HG03432 (cell line): Measurements from ENCODE around the gene IQCE.

Experiments
- ATAC-seq: cut with Tn5 transposase; IDR thresholded peaks from one replicate; pipeline ENCODE4 v1.9.1; 2021; ENCODE audit warnings: mild to moderate bottlenecking, moderate library complexity; ENCODE audit not compliant: unreplicated experiment

The IQCE gene

DNA sequence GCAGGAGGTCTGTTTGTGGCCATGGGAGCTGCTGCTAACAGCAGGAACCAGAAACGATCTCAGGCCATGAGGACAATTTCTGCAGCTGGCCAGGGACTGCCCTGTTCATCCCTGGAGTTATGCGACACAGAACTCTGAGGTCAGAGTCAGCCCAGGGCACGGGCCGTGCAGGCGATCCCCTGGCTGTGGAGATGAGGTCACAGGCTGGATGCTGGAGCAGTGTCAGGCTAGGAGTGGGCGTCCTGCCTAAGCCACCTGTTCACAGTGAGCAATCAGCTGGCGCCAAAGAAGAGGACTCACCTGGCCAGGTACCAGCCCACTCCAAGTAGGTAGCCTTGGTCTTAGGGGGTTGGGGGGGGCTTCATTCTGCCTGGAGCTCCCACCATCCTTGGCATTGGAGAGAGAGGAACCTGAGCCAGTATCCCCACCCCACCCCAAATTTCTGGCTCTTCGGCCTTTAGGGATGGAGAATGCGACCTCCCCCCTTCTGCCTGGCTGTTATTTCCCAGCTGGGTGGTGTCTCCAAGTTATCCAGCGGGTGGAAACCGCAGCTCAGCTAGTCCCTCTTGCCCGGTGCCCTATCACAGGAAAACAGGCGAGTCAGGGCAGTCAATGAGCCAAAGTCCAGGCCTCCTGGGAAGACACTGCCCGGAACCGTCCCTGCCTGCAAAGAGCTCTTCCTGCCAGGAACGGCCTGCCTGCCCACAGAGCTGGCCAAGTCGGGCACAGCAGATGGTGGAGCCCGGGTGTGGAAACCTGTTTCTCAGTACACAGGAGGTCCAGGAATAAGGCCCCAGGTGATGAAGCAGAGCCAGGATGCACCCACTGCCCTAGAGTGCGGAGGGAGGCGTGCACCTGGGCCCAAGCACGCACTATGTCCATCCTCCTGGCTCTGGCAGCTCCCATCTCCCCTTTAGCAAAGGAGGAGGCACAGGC is 71.2 kb downstream of the IQCE start:
- ATAC-seq, result no peak

DNA sequence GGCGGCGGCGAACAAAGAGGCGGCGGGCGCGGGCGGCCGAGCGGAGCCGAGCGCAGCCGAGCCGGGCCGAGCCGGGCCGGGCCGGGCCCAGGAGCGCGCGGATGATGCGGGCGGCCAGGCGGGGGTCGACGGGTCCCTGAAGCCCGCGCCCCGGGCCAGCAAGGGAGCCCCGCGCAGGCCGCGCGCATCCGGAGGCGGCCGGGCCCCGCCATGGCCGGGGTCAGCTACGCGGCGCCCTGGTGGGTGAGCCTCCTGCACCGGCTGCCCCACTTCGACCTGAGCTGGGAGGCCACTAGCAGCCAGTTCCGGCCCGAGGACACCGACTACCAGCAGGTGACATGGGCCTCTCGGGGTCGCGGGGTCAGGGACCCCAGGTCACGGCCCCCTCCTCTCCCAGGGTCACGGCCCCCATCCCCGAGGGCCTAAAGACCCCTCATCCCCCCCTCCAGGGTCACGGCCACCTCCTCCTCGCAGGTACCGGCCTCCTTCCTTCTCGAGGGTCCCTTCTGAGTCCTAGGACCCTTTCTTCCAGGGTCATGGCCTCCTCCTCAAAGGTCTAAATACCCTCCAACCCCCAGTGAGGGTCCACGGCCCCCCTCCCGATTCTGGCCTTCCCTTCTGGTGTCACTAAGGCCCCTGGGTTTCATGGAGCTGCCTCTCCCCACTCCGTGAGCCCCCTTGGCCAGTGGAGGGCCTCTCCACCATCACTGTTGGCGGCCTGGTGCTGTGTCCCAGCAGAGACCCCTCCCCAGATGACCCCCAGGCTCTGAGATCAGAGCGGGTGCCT is 73.4 kb downstream of the IQCE start, which contains the start of gene TTYH3:
Gene TTYH3 (plus strand): TSS at position 41 of the 787 bp plus-strand sequence. CDS start 170 bp downstream, at position 211.
- peak; percentile 45 for ATAC-seq

DNA sequence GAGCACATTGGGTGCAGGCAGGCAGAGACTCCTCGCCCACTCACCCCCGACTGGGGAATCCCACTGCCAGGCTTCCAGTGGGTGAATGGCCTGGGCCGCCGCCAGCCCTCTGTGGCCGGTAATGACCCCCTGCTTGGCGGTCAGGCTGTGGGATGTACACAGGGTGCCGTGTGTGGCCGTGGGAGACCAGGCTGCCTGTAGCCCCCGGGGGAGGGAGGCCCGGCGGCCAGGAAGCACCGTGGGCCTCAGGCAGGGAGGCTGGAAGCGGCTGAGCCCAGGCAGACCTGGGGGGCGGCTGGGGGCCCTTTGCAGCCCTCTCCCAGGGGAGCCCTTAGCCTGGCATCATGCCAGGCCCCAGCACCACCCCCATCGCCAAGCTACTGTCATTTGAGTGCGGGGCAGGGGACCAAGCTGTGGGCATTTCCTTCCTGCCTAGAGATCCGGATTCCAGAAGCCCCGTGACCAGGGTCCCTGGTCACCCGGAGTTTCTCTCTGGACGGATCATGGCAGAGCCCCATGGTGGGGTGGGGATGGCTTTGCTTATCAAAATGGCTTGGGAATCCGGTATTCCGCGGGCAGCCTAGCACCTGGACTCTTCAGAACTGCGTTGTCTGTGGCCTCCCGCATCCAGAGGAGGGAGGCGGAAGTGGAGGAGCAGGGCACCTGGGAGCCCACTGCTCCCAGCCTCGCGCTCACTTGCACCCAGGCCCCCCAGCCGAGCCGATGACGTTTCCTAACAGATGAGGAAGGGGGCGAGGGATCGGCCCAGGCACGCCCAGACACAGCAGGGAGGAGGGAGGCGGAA is 74.2 kb downstream of the IQCE start:
- ATAC-seq, result peak; percentile 27

DNA sequence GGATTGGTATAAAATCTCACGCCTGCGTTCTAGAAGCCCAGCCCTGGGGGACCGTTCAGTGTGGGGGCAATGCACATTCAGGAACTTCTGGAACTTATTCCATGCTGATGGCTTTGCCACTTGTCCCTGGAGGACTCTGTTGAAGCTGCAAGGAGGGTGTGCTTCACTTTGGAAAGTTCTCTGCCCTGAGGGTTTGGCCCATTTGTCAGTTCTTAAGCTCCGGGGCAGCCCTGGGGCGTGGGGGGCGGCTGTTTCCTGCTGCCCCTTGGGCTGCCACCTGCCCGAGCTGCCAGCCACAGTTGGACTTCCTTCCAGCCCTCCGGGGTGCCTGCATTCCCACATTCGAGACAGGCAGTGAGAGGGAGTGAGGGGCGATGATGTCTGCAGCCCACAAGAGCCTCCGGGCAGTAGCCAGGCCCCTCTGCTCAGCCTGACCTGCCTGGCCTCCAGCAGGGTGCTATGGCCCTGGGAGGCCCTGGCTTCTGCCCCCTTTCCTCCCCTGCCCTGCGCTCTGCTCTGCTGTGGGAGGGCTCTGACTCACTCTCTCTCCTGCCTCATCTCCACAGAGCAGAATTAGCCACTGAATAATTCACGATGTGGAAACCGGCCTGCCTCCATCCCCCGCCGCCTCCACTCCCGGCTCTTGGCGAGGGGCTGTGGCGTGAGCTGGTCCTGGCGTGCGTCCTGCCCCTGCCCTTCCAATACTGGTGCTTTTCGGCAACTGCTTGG is 74.9 kb downstream of the IQCE start:
- ATAC-seq, result no peak

DNA sequence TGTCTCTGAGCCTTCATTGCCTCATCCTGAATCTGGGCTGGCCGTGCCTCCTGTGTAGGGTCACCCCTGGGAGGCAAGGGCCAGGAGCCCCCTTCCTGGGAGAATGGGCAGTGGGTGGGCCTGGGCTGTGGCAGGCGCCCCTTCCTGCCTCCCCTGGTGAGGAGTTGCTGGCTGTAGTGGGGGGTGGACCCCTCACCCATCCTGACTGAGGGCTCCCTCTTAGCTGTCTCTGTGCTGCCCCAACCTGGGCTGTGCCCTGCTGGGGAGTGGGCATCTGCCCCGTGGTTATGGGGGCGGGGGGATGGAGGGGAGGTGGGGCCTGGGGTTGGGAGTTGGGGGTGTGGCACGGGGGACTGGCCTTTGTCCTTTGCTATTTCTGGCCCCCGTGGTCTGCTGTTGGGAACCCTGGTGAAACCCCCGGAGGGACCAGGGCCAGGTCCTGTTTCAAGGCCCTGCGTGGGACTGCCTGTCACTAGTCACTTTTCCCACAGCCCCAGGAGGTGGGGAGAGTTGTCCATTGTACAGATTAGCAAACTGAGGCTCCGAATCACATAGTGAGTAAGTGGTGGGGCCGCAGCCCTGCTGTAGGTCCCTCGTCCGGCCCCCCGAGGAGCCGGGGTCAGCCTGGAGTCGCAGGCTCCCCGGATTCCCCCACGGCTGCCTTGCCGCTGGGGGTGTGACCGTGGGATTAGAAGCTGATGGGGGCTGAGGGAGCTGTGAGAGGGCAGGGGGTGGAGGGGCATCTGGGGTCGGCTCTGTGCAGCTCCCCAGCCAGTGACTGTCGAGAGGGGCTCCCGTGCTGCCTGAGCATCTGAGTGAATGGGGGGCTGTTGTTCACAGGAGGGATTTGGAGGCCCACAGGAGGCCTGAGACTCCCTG is 75.7 kb downstream of the IQCE start:
- no peak for ATAC-seq

DNA sequence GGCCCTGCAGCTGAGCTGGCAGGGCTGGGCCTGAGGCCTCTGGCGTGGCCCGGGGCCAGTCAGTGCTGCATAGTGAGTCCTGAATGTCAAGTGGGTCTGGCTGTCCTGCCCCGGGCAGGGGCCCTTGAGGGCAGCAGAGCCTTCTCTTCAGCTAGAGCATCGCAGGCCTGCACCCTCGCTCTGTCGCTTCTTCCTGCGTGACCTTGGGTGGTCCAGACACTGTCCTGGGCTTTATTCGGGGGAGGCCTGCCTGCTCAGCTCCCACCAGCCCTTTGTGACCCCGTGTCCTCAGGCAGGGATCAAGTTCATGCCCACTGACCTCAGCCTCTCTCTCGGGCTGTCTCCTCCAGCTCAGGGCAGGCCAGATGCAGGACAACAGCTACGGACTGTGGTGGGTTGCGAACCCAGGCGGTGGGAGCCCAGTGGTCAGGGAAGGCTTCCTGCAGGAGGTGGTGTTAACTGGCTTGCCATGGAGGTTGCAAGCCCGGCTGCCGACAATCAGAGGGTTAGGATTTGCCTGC is 76.4 kb downstream of the IQCE start:
- no peak for ATAC-seq

DNA sequence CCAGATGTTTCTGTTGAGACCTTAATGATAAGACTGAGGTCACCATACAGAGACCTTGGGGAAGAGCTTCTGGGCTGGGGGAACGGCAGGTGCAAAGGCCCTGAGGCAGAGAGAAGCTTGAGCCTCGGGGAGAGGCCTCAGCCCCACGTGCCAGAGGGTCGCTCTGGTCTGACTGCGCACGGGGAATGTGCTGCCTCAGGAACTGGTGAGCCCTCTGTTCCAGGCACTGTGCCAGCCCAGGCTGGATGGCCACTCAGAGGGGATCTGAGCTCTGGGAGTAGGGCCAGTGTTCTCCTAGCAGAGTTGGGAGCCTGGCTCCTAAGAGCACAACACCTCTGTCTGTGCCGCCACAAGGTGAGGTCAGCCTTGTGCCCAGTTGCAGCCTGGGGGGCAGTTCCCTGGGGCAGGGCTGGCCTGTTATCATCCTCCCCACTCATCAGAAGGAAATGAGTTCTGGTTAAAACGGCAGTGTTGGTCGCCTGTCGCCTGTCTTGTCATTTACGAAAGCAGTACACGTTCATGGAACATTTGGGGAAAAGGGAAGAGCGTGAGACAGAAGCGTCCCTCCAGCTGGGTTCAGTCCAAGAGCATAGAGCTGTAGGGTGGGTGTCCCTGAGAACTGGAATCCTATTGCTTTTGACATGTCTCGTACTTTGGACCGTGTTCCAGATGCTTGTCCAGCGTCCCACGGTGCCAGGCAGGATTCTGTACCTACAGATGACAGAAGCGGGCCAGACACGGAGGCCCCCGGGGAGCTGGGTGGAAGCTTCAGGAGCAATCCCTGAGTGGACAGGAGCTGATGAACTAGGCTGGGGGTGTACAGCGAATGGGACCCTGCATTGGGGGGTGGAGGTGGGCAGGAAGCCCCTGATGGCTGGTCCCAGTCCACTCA is 77.3 kb downstream of the IQCE start:
- no peak for ATAC-seq

DNA sequence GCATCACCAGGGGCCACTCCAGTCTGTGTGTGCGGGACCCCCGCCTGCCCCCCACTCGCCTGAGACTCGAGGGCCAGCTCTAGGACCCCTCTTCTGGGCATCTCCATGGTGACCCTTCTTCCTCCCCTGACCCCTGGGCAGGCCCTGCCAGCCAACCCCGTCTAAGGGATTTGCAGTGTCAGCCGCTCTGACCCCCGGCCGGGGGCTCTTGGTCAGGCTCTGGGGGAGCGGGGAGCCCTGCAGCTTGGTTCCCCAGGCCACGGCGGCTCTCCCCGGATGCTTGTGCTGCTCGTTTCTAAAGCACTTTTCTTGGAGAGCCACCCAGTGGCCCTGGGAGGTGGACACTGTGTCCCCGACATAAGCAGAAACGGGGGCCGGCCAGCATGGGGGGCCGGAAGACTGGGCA is 78.3 kb downstream of the IQCE start:
- ATAC-seq, result no peak

DNA sequence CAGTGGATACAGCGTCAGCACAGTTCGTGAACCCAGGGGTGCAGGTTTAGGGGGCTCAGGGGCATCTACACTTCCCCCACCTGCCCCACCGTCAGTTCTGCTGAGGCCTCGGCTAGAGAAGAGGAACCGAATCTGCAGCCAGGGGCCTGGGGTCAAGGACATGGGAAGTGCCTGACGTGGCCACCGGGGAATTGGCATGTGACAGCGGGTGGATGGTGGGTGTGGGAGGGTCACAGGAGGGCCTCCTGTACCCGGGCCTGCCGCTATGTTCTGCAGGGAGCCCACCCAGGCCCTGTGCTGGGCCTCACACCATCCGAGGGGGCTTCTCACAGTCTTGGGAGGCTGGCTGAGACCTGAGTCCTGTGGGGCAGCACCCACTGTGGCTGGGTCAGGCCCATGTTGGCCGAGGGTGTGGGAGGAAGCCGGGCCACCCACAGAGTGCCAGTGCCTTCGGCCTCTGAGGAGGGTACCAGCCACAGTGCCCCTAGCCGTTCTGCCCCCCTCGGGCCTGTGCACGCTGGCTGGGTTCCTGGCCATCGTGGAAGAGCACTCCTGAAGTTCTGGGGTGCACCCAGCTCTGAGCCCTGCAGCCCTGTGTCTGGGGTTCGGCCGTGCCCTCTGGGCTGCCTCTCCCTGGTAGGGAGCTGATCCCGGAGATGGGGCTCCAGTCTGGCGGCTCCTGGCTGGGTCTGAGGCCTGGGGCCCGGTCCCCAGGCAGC is 78.9 kb downstream of the IQCE start:
- peak; percentile 25 for ATAC-seq

DNA sequence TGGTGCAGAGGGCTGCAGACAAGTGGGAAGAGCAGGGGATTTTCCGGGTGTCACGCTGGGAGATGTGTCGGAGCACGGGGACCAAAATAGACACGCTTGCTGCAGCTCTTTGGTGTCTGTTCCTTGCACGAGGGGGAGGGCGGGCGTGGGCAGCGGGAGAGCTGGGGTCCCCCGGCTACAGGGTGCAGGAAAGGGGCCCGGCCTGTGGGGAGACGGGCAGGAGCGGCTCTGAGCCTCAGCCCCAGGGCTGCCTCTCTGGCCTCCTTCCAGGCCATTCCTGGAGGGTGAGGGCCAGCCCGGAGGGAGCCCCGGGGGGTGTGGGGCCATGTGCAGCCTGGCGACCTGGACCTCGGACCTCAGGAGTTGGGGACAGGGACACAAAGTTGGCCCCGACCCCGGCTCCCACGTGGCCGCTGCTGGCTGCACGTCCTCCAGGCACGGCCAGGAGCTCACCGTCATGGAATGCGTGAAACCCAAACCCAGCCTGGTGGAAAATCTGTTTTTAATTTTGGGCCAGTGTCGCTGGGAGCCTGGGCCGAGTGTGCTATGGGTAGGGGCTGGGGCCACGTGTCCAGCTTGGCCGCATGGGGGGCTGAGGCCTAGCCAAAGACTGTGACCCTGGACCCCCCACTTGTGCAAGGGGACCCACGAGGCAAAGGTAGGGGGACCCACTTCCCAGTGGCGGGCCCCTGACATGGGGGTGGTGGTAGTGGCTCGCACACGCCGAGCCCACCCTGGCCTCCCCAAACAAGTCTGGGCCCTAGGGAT is 79.6 kb downstream of the IQCE start:
- no peak for ATAC-seq

DNA sequence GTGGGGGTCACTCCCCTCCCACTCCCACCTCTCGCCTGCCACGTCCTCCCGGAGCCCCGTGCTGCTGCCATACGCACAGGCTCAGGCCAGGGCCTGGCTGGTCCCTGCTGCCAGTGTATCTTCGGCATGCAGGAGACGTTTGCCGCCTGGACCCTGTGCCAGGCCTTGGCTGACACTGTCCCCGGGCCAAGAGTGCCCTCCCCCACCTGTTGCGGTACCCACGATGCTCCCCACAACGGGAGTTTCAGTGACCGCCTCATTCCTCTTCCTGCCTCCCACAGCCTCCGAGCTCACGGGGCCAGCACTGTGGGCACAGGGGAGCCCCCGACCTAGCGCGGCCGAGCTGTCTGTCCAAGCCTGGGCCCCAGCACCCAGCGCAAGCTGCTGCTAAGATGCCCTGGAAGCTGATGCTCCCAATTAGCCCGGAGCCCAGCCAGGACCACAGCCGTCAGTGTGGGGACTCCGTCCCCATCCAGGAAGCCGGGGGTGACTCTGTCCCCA is 80.5 kb downstream of the IQCE start:
- no peak for ATAC-seq

DNA sequence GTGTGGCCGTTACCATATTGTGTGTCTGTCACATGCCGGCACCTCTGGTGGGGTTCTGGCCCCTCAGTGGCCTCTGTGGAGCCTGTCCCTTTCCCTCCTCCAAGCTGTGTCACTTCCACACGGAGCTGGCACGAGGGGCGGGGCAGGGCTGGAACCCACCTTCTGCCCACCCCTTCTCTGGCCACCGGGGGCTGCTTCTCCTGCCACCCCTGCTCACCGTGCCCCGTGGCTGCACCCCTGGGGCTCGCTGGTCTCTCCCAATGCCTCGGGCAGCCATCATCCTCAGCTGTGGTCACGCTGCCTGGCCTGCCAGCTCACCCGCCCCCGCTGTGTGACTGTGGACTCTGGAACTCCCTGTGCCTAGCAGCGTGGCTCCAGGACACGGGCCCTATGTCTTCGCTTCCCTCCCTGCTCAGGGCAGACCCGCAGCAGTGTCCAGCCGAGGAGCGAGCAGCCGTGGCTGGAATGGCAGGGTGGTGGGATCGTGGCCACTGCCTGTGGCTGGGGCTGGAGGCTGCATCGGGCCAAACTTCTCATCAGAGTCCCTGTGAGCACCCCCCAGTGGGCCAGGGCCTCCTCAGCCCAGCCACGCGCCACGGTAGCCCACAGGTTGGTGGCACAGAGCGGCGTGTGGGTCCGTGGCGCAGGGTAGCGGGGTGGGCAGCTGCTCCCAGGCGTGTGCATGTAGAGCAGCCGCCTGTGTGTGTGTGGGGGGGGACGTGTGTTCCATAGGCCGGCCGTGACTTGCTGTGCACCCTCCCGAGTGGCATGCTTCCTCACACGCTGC is 81.1 kb downstream of the IQCE start:
- ATAC-seq, result no peak

DNA sequence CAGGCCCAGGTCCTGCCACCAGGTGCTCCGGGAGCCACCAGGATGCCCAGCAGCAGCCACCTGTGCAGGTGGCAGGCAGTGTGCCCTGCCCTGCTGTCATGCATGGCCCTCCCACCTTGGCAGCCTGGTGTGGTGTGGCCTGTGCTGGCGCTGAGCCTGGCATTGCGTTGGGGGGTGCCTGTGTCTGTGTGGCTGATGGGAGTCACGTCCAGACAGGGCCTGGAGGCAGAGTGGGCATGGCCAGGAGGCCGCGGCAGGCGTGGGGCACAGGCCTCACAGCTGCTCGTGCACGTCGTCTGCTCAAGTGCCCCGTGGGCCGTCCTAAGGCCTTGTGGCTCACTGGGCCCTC is 81.7 kb downstream of the IQCE start:
- no peak for ATAC-seq

DNA sequence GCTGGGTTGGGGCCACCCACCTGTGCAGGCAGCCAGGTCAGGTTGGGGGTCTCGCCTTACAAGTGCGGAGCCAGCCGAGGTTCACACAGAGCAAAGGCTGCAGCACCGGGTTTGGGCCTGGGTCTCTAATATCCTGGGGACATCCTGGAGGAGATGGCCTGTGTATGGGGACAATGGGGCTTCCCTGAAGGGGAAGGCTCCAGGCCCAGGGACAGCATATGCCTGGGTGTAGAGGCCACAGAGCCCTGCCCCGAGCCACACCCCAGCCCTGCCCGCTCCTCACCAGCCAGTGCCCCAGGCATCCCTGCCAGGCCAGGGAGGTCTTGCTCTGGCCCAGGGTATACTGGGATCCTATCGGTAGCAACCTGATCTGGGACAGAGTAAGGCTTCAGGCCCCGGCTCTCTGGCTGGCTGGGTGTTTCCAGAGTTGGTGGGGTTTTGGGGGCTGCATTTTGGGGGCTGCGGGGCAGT is 82.1 kb downstream of the IQCE start:
- no peak for ATAC-seq
